Measurements from ENCODE around the gene CARD8.

GRCh38 chr19:48170817-48171347, 84.8 kb downstream of the CARD8 start:
- TF ChIP-seq CTCF (IDR thresholded peaks at IDR 0.05) (no peak), SP1 (CRISPR knock-in tag; conservative IDR thresholded peaks at IDR 0.05) (no peak), ATF2 (CRISPR knock-in tag; IDR thresholded peaks at IDR 0.05; ENCODE audit: borderline replicate concordance, low read depth) (no peak), E2F1 (CRISPR knock-in tag; IDR thresholded peaks at IDR 0.05) (no peak), ESRRA (CRISPR knock-in tag; IDR thresholded peaks at IDR 0.05; ENCODE audit: borderline replicate concordance) (no peak), MYBL2 (CRISPR knock-in tag; IDR thresholded peaks at IDR 0.05) (no peak), IRF2 (CRISPR knock-in tag; IDR thresholded peaks at IDR 0.05; ENCODE audit: borderline replicate concordance, low read depth) (no peak), USF1 (CRISPR knock-in tag; IDR thresholded peaks at IDR 0.05) (no peak), ZNF532 (CRISPR knock-in tag; IDR thresholded peaks at IDR 0.05; ENCODE audit: borderline replicate concordance) (no peak), JUN (CRISPR knock-in tag; IDR thresholded peaks at IDR 0.05) (no peak), PREB (CRISPR knock-in tag; IDR thresholded peaks at IDR 0.05; ENCODE audit: borderline replicate concordance) (no peak), SMAD3 (CRISPR knock-in tag; IDR thresholded peaks at IDR 0.05; ENCODE audit: borderline replicate concordance) (no peak), ZNF138 (CRISPR knock-in tag; conservative IDR thresholded peaks at IDR 0.05) (no peak)
